Thyroid gland (tissue), 4 donors: ENCODE data around the gene KCNMA1. TPM values are rescaled to one million over a fixed set of nuclear protein-coding genes. Genes with fewer than 3 reads are reported as not detected.

Source experiments
- DNase-seq, 2 donors: peaks; one replicate each; pipeline ENCODE4 v3.0.0-alpha.2; 2019
- H3K27ac ChIP-seq, 3 donors: fragments of 200-600 bp; sonication (generic); 1 replicate in 2 of 3; 2 replicates in 1 of 3; pipeline ENCODE4 v1.5.1; 2016 to 2019; ENCODE audit warnings: mild to moderate bottlenecking in 1 of 3, moderate library complexity in 1 of 3
- H3K27me3 ChIP-seq: fragments of 200-600 bp; sonication (generic); one replicate; pipeline ENCODE4 v1.5.1; 2019
- H3K36me3 ChIP-seq, 2 donors: fragments of 200-600 bp; sonication (generic); one replicate each; pipeline ENCODE4 v1.5.1; 2016 to 2019
- H3K4me1 ChIP-seq, 2 donors: fragments of 200-600 bp; sonication (generic); one replicate each; pipeline ENCODE4 v1.5.1; 2017 to 2019
- H3K4me3 ChIP-seq, 3 donors: fragments of 200-600 bp; sonication (generic); replicated peaks in 1 of 3; 1 replicate in 2 of 3; 2 replicates in 1 of 3; pipeline ENCODE4 v1.5.1; 2016; ENCODE audit warnings: mild to moderate bottlenecking in 1 of 3
- H3K9me3 ChIP-seq: fragments of 200-600 bp; sonication (generic); one replicate; pipeline ENCODE4 v1.5.1; 2017
- CTCF ChIP-seq, 6 experiments: fragments of 200-600 bp in 3 of 6; fragments of 450-650 bp in 3 of 6; sonication (generic) in 3 of 6; IDR thresholded peaks; one replicate each; pipeline ENCODE4 v1.5.1; 2016 to 2019; ENCODE audit warnings: antibody characterized with exemption in 6 of 6, mild to moderate bottlenecking in 2 of 6, inconsistent platforms in 1 of 6, moderate library complexity in 1 of 6
- POLR2A ChIP-seq, 2 donors: fragments of 450-650 bp; IDR thresholded peaks; one replicate each; pipeline ENCODE4 v1.6.1; 2017; ENCODE audit warnings: antibody characterized with exemption in 2 of 2, mild to moderate bottlenecking in 2 of 2, moderate library complexity in 1 of 2
- WGBS, 2 donors: methylation state at CpG; one replicate each; pipeline ENCODE4 v1.1.5; 2017; 5-methylcytosine and 5-hydroxymethylcytosine counted together
- intact Hi-C: fragments of 100-400 bp; cut with DNase I; formaldehyde crosslinking; loops from one replicate; pipeline ENCODE4 v1.15.1; 2023
- total RNA-seq, 4 donors: library from RNA; depleted of rRNA; stranded (reverse); fragments of >200 nt; gene quantifications; one replicate each; pipeline ENCODE4 v1.2.3, GENCODE V29; 2016

KCNMA1 gene
- total RNA-seq, 4 donors from 2014 or later = 2.5 to 5.1 (median 3.6) TPM

DNA sequence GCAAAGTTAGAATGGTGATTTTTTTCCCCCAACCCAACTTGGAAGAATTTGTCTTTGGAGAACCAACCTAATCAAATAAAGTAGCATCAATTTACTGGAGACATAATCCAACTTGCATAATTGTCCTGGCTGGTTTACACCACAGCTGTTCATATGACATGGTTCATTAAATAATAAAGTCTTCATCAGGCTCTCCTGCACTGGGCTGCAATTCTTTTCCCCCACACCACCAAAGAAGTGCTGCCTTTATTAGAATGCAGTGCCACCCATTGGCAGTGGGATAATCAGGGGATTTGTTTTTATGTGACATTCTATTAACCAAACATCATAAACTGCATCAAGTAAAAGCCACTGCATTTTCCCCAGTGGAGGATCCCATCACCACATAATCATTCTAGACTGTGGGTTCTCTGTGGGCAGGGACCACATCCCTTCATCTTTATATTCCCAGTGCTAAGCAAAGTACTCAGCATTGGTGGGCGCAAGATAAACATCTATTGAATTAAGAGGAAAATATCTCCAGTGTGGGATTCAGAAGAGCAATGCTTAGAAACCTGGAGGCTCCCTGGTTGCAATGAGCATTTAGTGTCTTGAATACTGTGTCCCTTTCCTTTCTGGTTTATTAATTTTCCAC lies 322.0 kb downstream of the KCNMA1 start:
- Histone ChIP-seq H3K27me3 (no peaks in the 10 kb centered on the region), H3K9me3 (no peaks in the 10 kb centered on the region), H3K4me1 (peaks cover 5 to 7% of the 10 kb centered on the region in 2 donors), H3K27ac (no peak overlapping the region), H3K36me3 (no peaks in the 10 kb centered on the region), H3K4me3 (no peak overlapping the region)
- TF ChIP-seq POLR2A (IDR thresholded peaks at IDR 0.05) (no peak), CTCF (IDR thresholded peaks at IDR 0.05) (no peak)
- no peak for DNase-seq
- 95 to 100% methylated on average over 1 of the region's 1 CpG for WGBS, 2 donors
- intact Hi-C loops = no loop called here

DNA sequence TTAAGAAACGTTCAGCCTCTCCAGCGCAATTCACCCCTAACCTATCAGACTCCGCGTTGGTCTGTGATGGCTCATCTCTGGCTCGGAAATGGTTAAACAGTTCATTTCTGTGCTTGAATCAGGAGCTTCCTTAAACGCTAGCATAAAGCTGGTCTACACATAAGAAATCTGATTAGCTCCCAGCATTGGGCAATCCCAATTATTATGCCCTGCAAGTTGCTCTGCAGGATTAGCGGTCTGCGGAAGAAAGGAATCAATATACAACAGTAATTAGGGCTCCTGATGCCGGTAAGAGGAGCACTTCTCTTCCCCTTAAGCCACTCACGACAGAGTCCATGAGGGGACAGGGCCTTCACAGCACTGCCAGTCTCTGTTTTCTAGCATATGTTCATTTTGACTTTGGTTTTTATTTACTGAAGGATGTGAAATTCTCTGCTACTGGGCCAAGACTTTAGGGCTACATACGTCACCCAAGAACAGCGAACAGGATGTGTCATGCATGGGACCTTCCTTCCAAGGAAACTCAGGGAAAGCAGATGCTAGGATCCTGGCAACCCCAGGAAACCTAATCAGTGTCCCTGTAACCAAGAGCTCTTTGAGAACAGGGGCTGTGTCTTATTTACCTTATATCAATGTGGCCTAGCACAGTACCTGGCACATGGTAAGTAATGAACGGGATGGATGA lies 324.4 kb downstream of the KCNMA1 start:
- Histone ChIP-seq H3K36me3 (no peaks in the 10 kb centered on the region), H3K27me3 (no peaks in the 10 kb centered on the region), H3K27ac (no peak overlapping the region), H3K4me1 (no peaks in the 10 kb centered on the region), H3K9me3 (no peaks in the 10 kb centered on the region), H3K4me3 (no peak overlapping the region)
- WGBS, 2 donors = 76 to 85% methylated on average over 13 of the region's 13 CpGs
- no peak for TF ChIP-seq POLR2A (IDR thresholded peaks at IDR 0.05)
- no peak for TF ChIP-seq CTCF (IDR thresholded peaks at IDR 0.05)
- no peak for DNase-seq
- intact Hi-C loops = no loop called here

- Histone ChIP-seq H3K4me1 (no peaks in the 10 kb centered on the region), H3K27me3 (no peaks in the 10 kb centered on the region), H3K9me3 (no peaks in the 10 kb centered on the region), H3K4me3 (no peak overlapping the region), H3K27ac (no peak overlapping the region), H3K36me3 (no peaks in the 10 kb centered on the region)
- 62 to 75% methylated on average over 2 of the region's 2 CpGs for WGBS, 2 donors
- TF ChIP-seq CTCF (IDR thresholded peaks at IDR 0.05) = no peak
- TF ChIP-seq POLR2A (IDR thresholded peaks at IDR 0.05) = no peak
- DNase-seq = no peak
- intact Hi-C loops = no loop called here
Measured at GRCh38 chr10:77311186-77311585, 326.4 kb downstream of the KCNMA1 start.

GRCh38 chr10:77310288-77310840 lies 327.2 kb downstream of the KCNMA1 start:
- intact Hi-C loops = no loop called here
- no peak for DNase-seq
- Histone ChIP-seq H3K27me3 (no peaks in the 10 kb centered on the region), H3K36me3 (no peaks in the 10 kb centered on the region), H3K4me3 (no peak overlapping the region), H3K9me3 (no peaks in the 10 kb centered on the region), H3K27ac (no peak overlapping the region), H3K4me1 (no peaks in the 10 kb centered on the region)
- no peak for TF ChIP-seq CTCF (IDR thresholded peaks at IDR 0.05)
- TF ChIP-seq POLR2A (IDR thresholded peaks at IDR 0.05) = no peak
- 41 to 46% methylated on average over 6 of the region's 6 CpGs for WGBS, 2 donors

- TF ChIP-seq CTCF (IDR thresholded peaks at IDR 0.05) = no peak
- TF ChIP-seq POLR2A (IDR thresholded peaks at IDR 0.05) = no peak
- intact Hi-C loops = no loop called here
- Histone ChIP-seq H3K36me3 (no peaks in the 10 kb centered on the region), H3K9me3 (no peaks in the 10 kb centered on the region), H3K4me1 (no peaks in the 10 kb centered on the region), H3K4me3 (no peak overlapping the region), H3K27ac (no peak overlapping the region), H3K27me3 (no peaks in the 10 kb centered on the region)
- no peak for DNase-seq
- WGBS, 2 donors = 69 to 75% methylated on average over 2 of the region's 2 CpGs
Measured at GRCh38 chr10:77309509-77309908, 328.1 kb downstream of the KCNMA1 start.
